HepG2 (cell line): ENCODE results near the gene KDM4E. TPM values are rescaled to one million over a fixed set of nuclear protein-coding genes. Genes with fewer than 3 reads are reported as not detected.

Source experiments
- CERS6 ChIP-seq: sonication (generic); formaldehyde crosslinking; IDR thresholded peaks from 2 replicates; pipeline ENCODE4 v1.5.0; 2020; ENCODE audit warnings: missing genetic modification reagents
- CHCHD3 ChIP-seq: sonication (generic); formaldehyde crosslinking; IDR thresholded peaks from 2 replicates; pipeline ENCODE4 v1.8.0; 2022; ENCODE audit warnings: mild to moderate bottlenecking, missing genetic modification reagents, moderate library complexity
- DMAP1 ChIP-seq: IDR thresholded peaks from 2 replicates; pipeline ENCODE4 v1.6.1; 2016
- ELF4 ChIP-seq: sonication (generic); formaldehyde crosslinking; IDR thresholded peaks from 2 replicates; pipeline ENCODE4 v1.5.0; 2020; ENCODE audit warnings: missing genetic modification reagents, mild to moderate bottlenecking, moderate library complexity, borderline replicate concordance
- GABPA ChIP-seq, 2 experiments: IDR thresholded peaks; 2 replicates each; pipeline ENCODE4 v1.6.1; 2011 to 2016; ENCODE audit warnings: low read depth in 2 of 2, low read length in 1 of 2, missing biosample characterization in 1 of 2, missing genetic modification characterization in 1 of 2
- HNF1B ChIP-seq: sonication (generic); formaldehyde crosslinking; IDR thresholded peaks from 2 replicates; pipeline ENCODE4 v1.5.1; 2020; ENCODE audit warnings: mild to moderate bottlenecking, moderate library complexity, missing genetic modification reagents
- MAX ChIP-seq: IDR thresholded peaks from 2 replicates; pipeline ENCODE4 v1.6.1; 2012; ENCODE audit warnings: inconsistent platforms
- MBD4 ChIP-seq: IDR thresholded peaks from 2 replicates; pipeline ENCODE4 v1.6.1; 2012; ENCODE audit warnings: low read length, inconsistent platforms, borderline replicate concordance
- NBN ChIP-seq: fragments of 450-650 bp; conservative IDR thresholded peaks from 2 replicates; pipeline ENCODE4 v1.6.1; 2017
- NFIB ChIP-seq: sonication (generic); formaldehyde crosslinking; IDR thresholded peaks from 2 replicates; pipeline ENCODE4 v1.9.0; 2021; ENCODE audit warnings: missing genetic modification reagents, mild to moderate bottlenecking, borderline replicate concordance
- NFRKB ChIP-seq: fragments of 450-650 bp; IDR thresholded peaks from 2 replicates; pipeline ENCODE4 v1.6.1; 2017
- PAF1 ChIP-seq: IDR thresholded peaks from 2 replicates; pipeline ENCODE4 v1.6.1; 2016; ENCODE audit warnings: missing genetic modification reagents, missing compliant biosample characterization
- RXRA ChIP-seq: sonication (generic); formaldehyde crosslinking; IDR thresholded peaks from 2 replicates; pipeline ENCODE4 v1.5.1; 2020; ENCODE audit warnings: missing genetic modification reagents
- SMAD3 ChIP-seq: sonication (generic); formaldehyde crosslinking; IDR thresholded peaks from 2 replicates; pipeline ENCODE4 v1.4.0; 2020; ENCODE audit warnings: missing genetic modification reagents
- SSRP1 ChIP-seq: IDR thresholded peaks from 2 replicates; pipeline ENCODE4 v1.6.1; 2016; ENCODE audit warnings: control low read depth
- STAG1 ChIP-seq: sonication (generic); formaldehyde crosslinking; IDR thresholded peaks from 2 replicates; pipeline ENCODE4 v1.4.0; 2020; ENCODE audit warnings: missing genetic modification reagents
- TEAD3 ChIP-seq: optimal IDR thresholded peaks from 2 replicates; pipeline ENCODE3; 2016; ENCODE audit warnings: borderline replicate concordance
- TGIF2 ChIP-seq: IDR thresholded peaks from 2 replicates; pipeline ENCODE4 v1.6.1; 2016; ENCODE audit warnings: control low read depth, missing compliant biosample characterization
- WIZ ChIP-seq: sonication (generic); formaldehyde crosslinking; IDR thresholded peaks from 2 replicates; pipeline ENCODE4 v1.5.1; 2020; ENCODE audit warnings: mild to moderate bottlenecking, missing genetic modification reagents
- ZBTB42 ChIP-seq: sonication (generic); formaldehyde crosslinking; IDR thresholded peaks from 2 replicates; pipeline ENCODE4 v1.5.0; 2020; ENCODE audit warnings: mild to moderate bottlenecking, missing genetic modification reagents
- ZNF12 ChIP-seq: sonication (generic); formaldehyde crosslinking; IDR thresholded peaks from 2 replicates; pipeline ENCODE4 v1.5.0; 2020; ENCODE audit warnings: missing genetic modification reagents
- ZNF276 ChIP-seq: sonication (generic); formaldehyde crosslinking; IDR thresholded peaks from 2 replicates; pipeline ENCODE4 v1.4.0; 2020; ENCODE audit warnings: mild to moderate bottlenecking, low read depth, missing genetic modification reagents
- ZNF337 ChIP-seq: sonication (generic); formaldehyde crosslinking; IDR thresholded peaks from 2 replicates; pipeline ENCODE4 v1.5.1; 2020; ENCODE audit warnings: missing genetic modification reagents, low read depth, mild to moderate bottlenecking, borderline replicate concordance
- ZNF598 ChIP-seq: sonication (generic); formaldehyde crosslinking; IDR thresholded peaks from 2 replicates; pipeline ENCODE4 v1.5.1; 2020; ENCODE audit warnings: mild to moderate bottlenecking, missing genetic modification reagents, borderline replicate concordance
- ZNF746 ChIP-seq: sonication (generic); formaldehyde crosslinking; IDR thresholded peaks from 2 replicates; pipeline ENCODE4 v1.8.0; 2022; ENCODE audit warnings: mild to moderate bottlenecking, missing genetic modification reagents
- ZNF816 ChIP-seq: sonication (generic); formaldehyde crosslinking; IDR thresholded peaks from 2 replicates; pipeline ENCODE4 v1.8.0; 2022; ENCODE audit warnings: missing genetic modification reagents, mild to moderate bottlenecking, borderline replicate concordance
- ZNF83 ChIP-seq: sonication (generic); formaldehyde crosslinking; IDR thresholded peaks from 2 replicates; pipeline ENCODE4 v1.4.0; 2020; ENCODE audit warnings: missing genetic modification reagents, mild to moderate bottlenecking, borderline replicate concordance
- ZNF841 ChIP-seq: sonication (generic); formaldehyde crosslinking; IDR thresholded peaks from 2 replicates; pipeline ENCODE4 v1.8.1; 2023; ENCODE audit warnings: missing genetic modification reagents, borderline replicate concordance
- polyA plus RNA-seq, 8 experiments: library from polyadenylated mRNA; depleted of rRNA in 3 of 8; stranded (reverse) in 7 of 8; unstranded in 1 of 8; fragments of >200 nt; fragmentation: Illumina TruSeq in 4 of 8; extraction: Trizol in 4 of 8; gene quantifications; 2 replicates each; pipeline versions ENCODE4 v1.2.1 to v1.2.3, GENCODE V29; 2011 to 2016; ENCODE audit warnings: low read depth in 4 of 8, missing spikeins in 1 of 8, mixed read lengths in 1 of 8; ENCODE audit not compliant: insufficient read depth in 1 of 8
- total RNA-seq, 5 experiments: library from RNA; depleted of rRNA; stranded (reverse); fragments of >200 nt; fragmentation: Illumina TruSeq; extraction: Trizol; gene quantifications; 2 replicates each; pipeline ENCODE4 v1.2.3, GENCODE V29; 2016; ENCODE audit warnings: low read depth in 1 of 5

The KDM4E gene
- total and polyA plus RNA-seq, 2 of the 13 experiments (the other 11 are each of a cell fraction or from before 2014, with no cell fraction given), result not detected

GRCh38 chr11:95067039-95067840 lies 42.2 kb downstream of the KDM4E start (continued):
- TF ChIP-seq ZNF276 (CRISPR knock-in tag) (peak; percentile 92), STAG1 (CRISPR knock-in tag) (no peak), MAX (peak; percentile 85), CERS6 (CRISPR knock-in tag) (no peak), ZNF816 (CRISPR knock-in tag) (no peak), TGIF2 (CRISPR knock-in tag) (no peak), SSRP1 (CRISPR knock-in tag) (no peak), RXRA (CRISPR knock-in tag) (peak; percentile 75; the same call in 1 of the 2 replicates), ZNF12 (0 out of 2 replicates have a peak, but pooled peaks have one; percentile 33), SMAD3 (CRISPR knock-in tag) (no peak), TEAD3 (CRISPR knock-in tag) (no peak), CHCHD3 (CRISPR knock-in tag) (no peak), HNF1B (CRISPR knock-in tag) (peak; percentile 64; the same call in 1 of the 2 replicates), ZNF841 (CRISPR knock-in tag) (no peak), ZBTB42 (CRISPR knock-in tag) (no peak), ZNF337 (CRISPR knock-in tag) (peak; percentile 31; the same call in 1 of the 2 replicates), ELF4 (CRISPR knock-in tag) (peak; percentile 78), DMAP1 (peak; percentile 86), PAF1 (CRISPR knock-in tag) (no peak), NBN (no peak), ZNF83 (CRISPR knock-in tag) (no peak), ZNF746 (CRISPR knock-in tag) (no peak), ZNF598 (no peak), NFIB (no peak), GABPA (IDR thresholded peaks at IDR 0.05; ENCODE audit: low read depth, low read length) (peak; percentile 15; the same call in 1 of the 2 replicates), GABPA (CRISPR knock-in tag; IDR thresholded peaks at IDR 0.05; ENCODE audit: low read depth) (peak; percentile 60; the same call in 1 of the 2 replicates), MBD4 (no peak), NFRKB (no peak), WIZ (CRISPR knock-in tag) (0 out of 2 replicates have a peak, but pooled peaks have one; percentile 55)
